Right lobe of liver (tissue), 4 donors: ENCODE results near the gene MTCH2.

Source experiments
- CTCF ChIP-seq, 4 donors: fragments of 200-600 bp in 3 of 4; fragments of 450-650 bp in 1 of 4; IDR thresholded peaks; one replicate each; pipeline versions ENCODE4 v1.5.1 to v1.8.0; 2016 to 2022; ENCODE audit warnings: antibody characterized with exemption in 4 of 4, mild to moderate bottlenecking in 2 of 4
- POLR2A ChIP-seq: fragments of 450-650 bp; IDR thresholded peaks from one replicate; pipeline ENCODE4 v1.6.1; 2017; ENCODE audit warnings: antibody characterized with exemption, mild to moderate bottlenecking
- donor health status: DM: no; HTN: no; CAD: no.
- donor health status: DM: no; HTN: no; CAD: no.
- donor health status: DM: no; HTN: yes; CAD: no.

- TF ChIP-seq CTCF (IDR thresholded peaks at IDR 0.05), result no peak
- TF ChIP-seq POLR2A, result peak; percentile 38
Observed at GRCh38 chr11:47578524-47579494, 63.5 kb downstream of the MTCH2 start, which contains the start of the genes KBTBD4 and NDUFS3.
